Glomerular visceral epithelial cell (primary cell): ENCODE measurements around the gene PCDHGC5.

ENCODE experiments used
- DNase-seq: peaks from one replicate; pipeline ENCODE4 v3.0.0-alpha.2; 2016; ENCODE audit errors: extremely low spot score

Gene PCDHGC5

GRCh38 chr5:141512911-141513626, 24.2 kb downstream of the PCDHGC5 start:
- DNase-seq = peak; percentile 40

- DNase-seq = peak; percentile 93
Observed at GRCh38 chr5:141513627-141514329, 24.9 kb downstream of the PCDHGC5 start.

GRCh38 chr5:141514330-141515133, 25.7 kb downstream of the PCDHGC5 start:
- DNase-seq = peak; percentile 95

GRCh38 chr5:141515141-141515540, 26.3 kb downstream of the PCDHGC5 start:
- DNase-seq = no peak

GRCh38 chr5:141515946-141516671, 27.2 kb downstream of the PCDHGC5 start:
- peak; percentile 23 for DNase-seq

- no peak for DNase-seq
Observed at GRCh38 chr5:141516672-141517025, 27.8 kb downstream of the PCDHGC5 start.

- DNase-seq = no peak
Observed at GRCh38 chr5:141517312-141517711, 28.4 kb downstream of the PCDHGC5 start.

- DNase-seq = no peak
Observed at GRCh38 chr5:141517880-141518617, 29.2 kb downstream of the PCDHGC5 start.

GRCh38 chr5:141518618-141519015, 29.7 kb downstream of the PCDHGC5 start:
- DNase-seq = no peak

GRCh38 chr5:141519605-141520565, 31.0 kb downstream of the PCDHGC5 start:
- DNase-seq = no peak

- DNase-seq = peak; percentile 96
Observed at GRCh38 chr5:141521244-141521781, 32.4 kb downstream of the PCDHGC5 start.

GRCh38 chr5:141522301-141522700, 33.4 kb downstream of the PCDHGC5 start:
- DNase-seq = no peak

- DNase-seq = no peak
Observed at GRCh38 chr5:141523991-141524390, 35.1 kb downstream of the PCDHGC5 start.

GRCh38 chr5:141524604-141525597, 36.0 kb downstream of the PCDHGC5 start:
- peak; percentile 96 for DNase-seq

- no peak for DNase-seq
Observed at GRCh38 chr5:141525653-141526052, 36.8 kb downstream of the PCDHGC5 start.

- no peak for DNase-seq
Observed at GRCh38 chr5:141527426-141527825, 38.5 kb downstream of the PCDHGC5 start.

- DNase-seq = no peak
Observed at GRCh38 chr5:141528291-141528984, 39.6 kb downstream of the PCDHGC5 start.

GRCh38 chr5:141529002-141529401, 40.1 kb downstream of the PCDHGC5 start:
- DNase-seq = peak; percentile 53
